Measurements from ENCODE around the gene STAB2.

STAB2 gene

GRCh38 chr12:103679421-103680170, 92.5 kb downstream of the STAB2 start:
- no peaks in the 10 kb centered on the region for H3K36me3 ChIP-seq (replicated peaks; ENCODE audit: insufficient read depth, low read length)
- no peaks in the 10 kb centered on the region for H3K9me2 ChIP-seq (replicated peaks; ENCODE audit: insufficient read depth, low read length)
- H2AFZ ChIP-seq (ENCODE audit: low read length) = no peak overlapping the region
- no peak for TF ChIP-seq CTCF (IDR thresholded peaks at IDR 0.05; ENCODE audit: low read length)
- no peak for TF ChIP-seq EZH2phosphoT487 (IDR thresholded peaks at IDR 0.05; ENCODE audit: low read length)
- TF ChIP-seq EZH2 (optimal IDR thresholded peaks at IDR 0.05; ENCODE audit: low read depth, low read length) = no peak
- H3K4me3 ChIP-seq (ENCODE audit: low read length) = no peak overlapping the region
- H4K20me1 ChIP-seq (ENCODE audit: insufficient read depth, low read length) = no peaks in the 10 kb centered on the region
- H3K27ac ChIP-seq (ENCODE audit: low read length) = no peak overlapping the region
- H3F3A ChIP-seq (ENCODE audit: insufficient read depth, low read length) = no peaks in the 10 kb centered on the region
- no peak for DNase-seq
- no peaks in the 10 kb centered on the region for H3K79me2 ChIP-seq (ENCODE audit: low read length)
- no peaks in the 10 kb centered on the region for H3K27me3 ChIP-seq (replicated peaks; ENCODE audit: insufficient read depth, low read length)
- no peaks in the 10 kb centered on the region for H3K9me3 ChIP-seq (replicated peaks; ENCODE audit: insufficient read depth, low read length)
- H3K9ac ChIP-seq (ENCODE audit: low read length) = no peak overlapping the region
- H3K4me2 ChIP-seq (ENCODE audit: low read depth, low read length) = no peak overlapping the region
- H3K4me1 ChIP-seq (ENCODE audit: low read length) = no peaks in the 10 kb centered on the region

DNA sequence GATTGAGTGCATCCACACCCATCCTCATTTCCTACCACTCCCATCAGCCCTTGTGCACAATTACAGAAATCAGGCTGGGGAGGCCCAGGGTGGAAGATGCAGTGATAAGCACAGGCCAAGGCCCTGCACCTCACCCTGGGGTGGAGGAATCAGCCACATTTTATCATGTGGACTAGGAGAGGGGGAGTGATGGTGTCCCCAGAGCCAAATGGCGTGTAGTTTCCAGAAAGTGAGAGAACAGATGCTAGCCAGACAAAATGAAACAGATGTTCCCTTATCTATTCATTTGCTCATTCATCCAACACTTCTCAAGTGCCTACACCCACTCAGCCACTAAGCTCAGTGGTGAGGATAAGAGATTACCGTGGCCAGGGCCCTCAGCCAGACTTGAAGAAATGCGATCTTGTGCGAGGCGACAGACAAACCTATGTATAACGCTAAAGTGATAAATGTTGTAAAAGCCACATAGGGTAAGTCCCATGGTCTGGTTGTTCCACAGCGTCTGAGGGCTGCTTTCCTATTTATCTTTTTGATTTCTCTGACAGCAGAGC, 93.6 kb downstream of the STAB2 start:
- no peak overlapping the region for H3K27ac ChIP-seq (ENCODE audit: low read length)
- no peaks in the 10 kb centered on the region for H4K20me1 ChIP-seq (ENCODE audit: insufficient read depth, low read length)
- no peaks in the 10 kb centered on the region for H3K27me3 ChIP-seq (replicated peaks; ENCODE audit: insufficient read depth, low read length)
- DNase-seq = no peak
- no peaks in the 10 kb centered on the region for H3F3A ChIP-seq (ENCODE audit: insufficient read depth, low read length)
- no peak overlapping the region for H3K4me2 ChIP-seq (ENCODE audit: low read depth, low read length)
- no peak overlapping the region for H3K9ac ChIP-seq (ENCODE audit: low read length)
- H3K9me3 ChIP-seq (replicated peaks; ENCODE audit: insufficient read depth, low read length) = no peaks in the 10 kb centered on the region
- no peak for TF ChIP-seq EZH2phosphoT487 (IDR thresholded peaks at IDR 0.05; ENCODE audit: low read length)
- no peak for TF ChIP-seq EZH2 (optimal IDR thresholded peaks at IDR 0.05; ENCODE audit: low read depth, low read length)
- TF ChIP-seq CTCF (IDR thresholded peaks at IDR 0.05; ENCODE audit: low read length) = no peak
- H3K4me3 ChIP-seq (ENCODE audit: low read length) = no peak overlapping the region
- no peaks in the 10 kb centered on the region for H3K9me2 ChIP-seq (replicated peaks; ENCODE audit: insufficient read depth, low read length)
- H3K36me3 ChIP-seq (replicated peaks; ENCODE audit: insufficient read depth, low read length) = no peaks in the 10 kb centered on the region
- no peak overlapping the region for H2AFZ ChIP-seq (ENCODE audit: low read length)
- H3K4me1 ChIP-seq (ENCODE audit: low read length) = no peaks in the 10 kb centered on the region
- no peaks in the 10 kb centered on the region for H3K79me2 ChIP-seq (ENCODE audit: low read length)

- Histone ChIP-seq H3F3A (ENCODE audit: insufficient read depth, low read length) (no peaks in the 10 kb centered on the region), H3K9ac (ENCODE audit: low read length) (no peak overlapping the region), H4K20me1 (ENCODE audit: insufficient read depth, low read length) (no peaks in the 10 kb centered on the region), H3K9me2 (replicated peaks; ENCODE audit: insufficient read depth, low read length) (no peaks in the 10 kb centered on the region), H3K79me2 (ENCODE audit: low read length) (no peaks in the 10 kb centered on the region), H2AFZ (ENCODE audit: low read length) (no peak overlapping the region), H3K9me3 (replicated peaks; ENCODE audit: insufficient read depth, low read length) (no peaks in the 10 kb centered on the region), H3K4me2 (ENCODE audit: low read depth, low read length) (no peak overlapping the region), H3K4me1 (ENCODE audit: low read length) (no peaks in the 10 kb centered on the region), H3K4me3 (ENCODE audit: low read length) (no peak overlapping the region), H3K27ac (ENCODE audit: low read length) (no peak overlapping the region), H3K27me3 (replicated peaks; ENCODE audit: insufficient read depth, low read length) (no peaks in the 10 kb centered on the region), H3K36me3 (replicated peaks; ENCODE audit: insufficient read depth, low read length) (no peaks in the 10 kb centered on the region)
- no peak for DNase-seq
- TF ChIP-seq EZH2phosphoT487 (IDR thresholded peaks at IDR 0.05; ENCODE audit: low read length) (no peak), CTCF (IDR thresholded peaks at IDR 0.05; ENCODE audit: low read length) (no peak)
These were observed 99.0 kb downstream of the STAB2 start for GRCh38 chr12:103686026-103686425.
